OCI-LY3 (cell line): ENCODE results near the gene MIER2.

Experiments used
- CTCF ChIP-seq: fragments of 200-600, 300-600 bp; sonication (generic); IDR thresholded peaks from 2 replicates; pipeline ENCODE4 v1.5.1; 2014; ENCODE audit warnings: antibody characterized with exemption, low read length, low read depth
- EZH2phosphoT487 ChIP-seq: fragments of 200-600 bp; shearing (Covaris generic); IDR thresholded peaks from 2 replicates; pipeline ENCODE4 v1.6.1; 2018; ENCODE audit warnings: antibody characterized with exemption, mixed run types, low read depth

- TF ChIP-seq CTCF (no peak), EZH2phosphoT487 (no peak)
These were observed 8.5 kb downstream of the MIER2 start for GRCh38 chr19:336067-336614.
